GM19035 (cell line): ENCODE measurements around the gene USP10.

Experiments
- ATAC-seq: cut with Tn5 transposase; IDR thresholded peaks from one replicate; pipeline ENCODE4 v1.9.1; 2021; ENCODE audit not compliant: unreplicated experiment

Gene USP10

DNA sequence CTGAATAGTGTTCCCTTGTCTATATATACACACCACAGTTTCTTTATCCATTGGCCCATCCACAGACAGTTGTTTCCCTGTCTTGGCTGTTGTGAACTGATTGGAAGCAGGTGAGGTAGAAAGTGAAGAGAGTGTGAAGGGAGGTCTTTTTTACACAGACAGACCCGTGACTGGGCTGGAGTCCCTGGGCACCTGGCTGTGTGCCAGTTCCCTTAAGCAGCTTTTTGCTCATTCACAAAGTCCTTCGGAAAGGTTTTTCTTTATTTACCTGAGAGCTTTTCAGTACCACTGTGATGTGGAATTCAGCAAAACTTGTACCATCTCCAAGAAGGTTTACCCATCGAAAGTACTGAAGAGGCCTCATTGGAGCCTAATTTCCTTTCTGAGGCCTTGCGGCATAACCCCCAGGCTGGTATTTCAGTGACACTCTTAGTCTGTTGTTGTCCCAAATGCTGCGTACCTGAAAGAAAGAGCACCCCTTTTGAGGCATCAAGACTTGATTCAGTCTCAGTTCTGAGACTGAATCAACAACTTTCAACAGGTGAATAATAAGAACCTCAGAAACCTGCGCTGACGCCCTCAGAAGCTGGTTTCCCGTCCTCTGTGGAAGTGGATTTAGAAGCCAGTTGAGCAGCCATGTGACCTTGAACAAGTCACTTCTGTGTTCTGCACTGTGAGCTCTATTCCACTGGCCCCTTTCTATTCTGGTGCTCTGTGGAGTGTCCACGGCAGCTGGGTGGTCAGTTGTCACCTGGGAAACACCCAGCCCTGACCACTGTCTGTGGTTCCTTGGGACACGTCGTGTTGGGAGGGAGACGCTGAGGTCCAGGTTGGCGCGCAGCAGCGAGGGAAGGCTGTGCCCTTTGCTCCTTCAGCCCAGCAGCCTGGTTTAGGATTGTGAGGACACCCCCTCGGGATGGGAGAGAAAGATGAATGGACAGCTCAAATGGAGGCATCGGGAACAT is 66.1 kb downstream of the USP10 start:
- no peak for ATAC-seq

DNA sequence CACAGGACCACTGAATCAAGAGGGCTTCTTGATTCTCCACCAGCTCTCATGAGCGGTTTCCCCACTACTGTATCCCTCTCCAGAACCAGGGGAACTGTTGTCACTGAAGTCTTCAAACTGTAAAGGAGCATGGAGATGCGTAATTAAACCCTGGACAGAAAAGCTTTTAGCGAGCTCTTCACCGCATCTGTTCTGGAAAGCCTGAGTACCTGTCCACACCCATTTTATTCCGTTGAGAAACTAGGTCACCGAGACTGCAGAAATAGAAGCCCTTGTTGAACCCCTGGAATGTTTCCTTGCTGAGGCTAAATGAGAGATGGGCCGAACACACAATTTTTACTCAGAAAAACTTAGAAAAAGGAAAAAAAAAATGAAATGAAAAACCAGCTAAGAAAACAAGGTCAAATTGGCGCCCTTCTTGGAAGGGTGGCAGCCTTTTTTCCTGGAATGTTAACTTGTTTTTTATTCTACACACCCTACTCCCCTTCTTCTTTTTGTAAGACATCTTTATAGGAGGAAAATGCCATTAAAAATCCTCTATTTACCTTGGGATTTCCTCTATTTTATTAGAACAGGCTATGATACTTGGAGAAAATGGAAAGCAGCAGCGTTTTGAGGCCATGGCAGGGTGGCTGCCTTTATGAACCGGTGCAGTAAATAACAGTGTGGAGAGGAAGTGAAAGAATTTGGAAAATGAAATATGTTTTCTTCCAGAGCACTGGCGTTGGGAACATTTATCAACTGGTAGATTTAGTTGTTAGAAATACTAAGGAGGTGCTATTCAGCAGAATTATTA is 67.4 kb downstream of the USP10 start:
- no peak for ATAC-seq

DNA sequence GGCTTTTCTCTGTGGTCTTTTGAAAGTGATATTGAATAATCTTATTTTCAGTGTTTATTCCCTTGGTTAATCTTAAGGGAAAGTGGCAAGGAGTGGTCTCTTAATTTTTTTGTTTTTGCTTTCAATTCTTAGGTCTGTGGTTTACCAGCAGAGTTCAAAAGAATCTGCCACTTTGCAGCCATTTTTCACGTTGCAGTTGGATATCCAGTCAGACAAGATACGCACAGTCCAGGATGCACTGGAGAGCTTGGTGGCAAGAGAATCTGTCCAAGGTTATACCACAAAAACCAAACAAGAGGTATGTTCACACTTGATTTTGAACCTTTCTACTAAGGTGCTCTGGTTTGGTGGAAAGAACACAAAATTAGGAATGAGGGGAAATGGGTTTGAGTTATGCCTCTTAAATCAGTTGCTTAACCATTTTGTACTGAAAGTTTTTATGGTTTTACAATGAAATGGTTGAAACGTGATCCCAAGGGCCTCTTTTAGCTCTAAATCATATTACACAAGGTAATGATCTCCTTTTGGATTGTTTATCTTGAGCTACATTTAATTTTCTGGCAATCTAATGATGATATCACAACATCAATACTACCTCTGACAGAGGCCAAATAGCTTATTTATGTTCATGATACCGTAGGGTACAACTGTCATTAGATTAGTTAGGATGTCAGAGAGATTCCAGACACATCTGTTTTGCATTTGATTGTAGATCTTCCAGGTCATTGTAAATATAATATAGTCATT is 68.4 kb downstream of the USP10 start:
- ATAC-seq = no peak

DNA sequence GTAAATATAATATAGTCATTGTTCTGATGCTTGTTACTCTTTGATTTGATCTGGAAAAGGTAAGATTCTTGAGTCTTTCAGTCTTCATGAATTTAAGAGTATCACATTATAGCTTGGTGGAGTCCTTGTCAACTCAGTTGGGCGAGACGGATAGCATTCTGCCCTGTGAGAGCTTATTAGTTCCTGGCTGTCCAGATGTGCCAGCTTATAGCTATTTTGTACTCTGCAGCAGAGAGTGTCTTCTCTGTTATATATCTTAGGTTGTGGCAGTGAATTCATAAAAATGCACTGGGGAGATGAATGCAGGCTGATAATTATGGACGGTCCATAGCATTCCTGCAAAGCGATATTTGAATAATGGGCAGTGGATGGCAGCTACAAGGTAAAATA is 69.0 kb downstream of the USP10 start:
- ATAC-seq = no peak

DNA sequence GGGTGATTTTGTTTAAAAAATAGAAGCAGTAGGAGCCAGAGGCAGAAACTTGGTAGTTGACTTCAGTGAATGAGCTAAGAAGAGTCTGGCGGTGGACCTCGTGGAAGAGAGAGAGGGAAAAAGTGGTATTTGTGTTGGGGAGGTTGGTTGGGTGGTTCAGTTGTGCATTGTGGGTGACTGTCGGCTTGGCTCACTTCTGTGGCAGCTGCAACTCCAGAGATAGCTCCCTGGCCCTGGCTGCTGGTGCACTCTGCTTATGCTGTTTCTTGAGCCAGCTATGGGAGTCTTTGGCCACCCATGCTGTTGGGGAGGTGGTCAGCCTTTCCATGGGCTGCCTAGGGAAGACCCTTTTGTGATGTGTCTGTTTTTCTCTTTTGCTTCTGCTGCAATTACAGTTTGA is 69.6 kb downstream of the USP10 start:
- no peak for ATAC-seq

DNA sequence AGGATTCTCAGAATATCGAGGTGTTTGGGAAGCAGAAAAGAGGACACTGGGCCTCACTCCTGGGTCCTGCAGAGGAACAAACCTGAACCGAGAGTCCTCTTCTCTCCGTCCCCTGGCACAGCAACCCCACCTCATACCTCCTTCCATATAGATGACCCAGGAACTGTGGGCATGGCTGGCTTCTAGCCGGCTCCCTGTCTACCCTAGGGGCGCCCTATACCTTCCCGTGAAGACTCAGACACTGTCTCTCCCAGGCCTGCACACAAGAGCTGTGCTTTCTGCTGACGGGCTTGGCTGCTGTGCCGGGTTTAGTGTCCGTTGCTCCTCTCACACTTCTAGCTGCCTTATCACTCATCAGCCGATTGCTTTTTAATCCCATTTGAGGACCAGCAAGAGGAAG is 73.5 kb downstream of the USP10 start:
- no peak for ATAC-seq

DNA sequence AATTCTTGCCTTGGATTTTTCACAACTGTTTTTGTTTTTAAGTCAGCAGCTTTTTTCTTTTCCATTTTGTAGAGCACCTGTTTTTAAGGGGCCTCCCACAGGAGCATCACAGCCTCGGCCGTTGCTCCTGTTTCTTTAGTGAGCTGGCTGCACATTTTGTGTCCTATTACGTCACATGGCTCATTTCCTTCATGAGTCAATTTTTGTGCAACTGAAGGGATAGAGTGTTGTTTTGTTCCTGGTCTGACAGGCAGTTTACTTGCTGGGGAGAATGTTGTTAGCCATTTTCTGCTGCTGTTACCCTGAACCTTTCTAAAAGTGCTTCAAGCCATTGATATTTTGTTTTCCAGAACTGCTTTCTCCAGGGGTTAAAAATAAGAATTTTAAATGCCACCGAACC is 75.0 kb downstream of the USP10 start:
- no peak for ATAC-seq

DNA sequence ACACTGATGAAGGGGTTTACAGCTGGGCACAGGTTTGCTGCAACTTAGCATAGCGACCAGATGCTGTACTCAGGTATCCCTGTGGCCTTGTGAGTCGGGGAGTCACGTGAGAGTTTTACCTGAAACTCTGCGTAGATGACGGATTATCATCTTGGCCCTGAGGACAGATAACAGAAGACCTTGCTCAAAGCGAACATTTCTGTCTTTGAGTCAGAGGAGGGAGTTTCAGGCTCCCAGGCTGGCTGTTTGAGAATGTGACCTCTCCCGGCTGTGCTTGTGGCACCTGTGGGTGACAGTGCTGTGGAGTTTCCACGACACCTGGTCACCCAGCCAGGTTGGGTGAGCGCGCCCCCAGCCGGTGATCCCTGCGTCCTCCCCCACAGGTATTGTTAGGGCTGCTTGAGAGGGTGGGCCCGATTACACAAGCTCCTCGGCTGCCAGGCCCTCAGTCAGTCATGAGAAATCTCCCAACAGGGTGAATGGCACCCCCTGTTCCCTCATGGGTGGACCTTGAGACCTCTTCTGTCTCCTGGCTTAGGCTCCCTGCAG is 75.5 kb downstream of the USP10 start:
- no peak for ATAC-seq

DNA sequence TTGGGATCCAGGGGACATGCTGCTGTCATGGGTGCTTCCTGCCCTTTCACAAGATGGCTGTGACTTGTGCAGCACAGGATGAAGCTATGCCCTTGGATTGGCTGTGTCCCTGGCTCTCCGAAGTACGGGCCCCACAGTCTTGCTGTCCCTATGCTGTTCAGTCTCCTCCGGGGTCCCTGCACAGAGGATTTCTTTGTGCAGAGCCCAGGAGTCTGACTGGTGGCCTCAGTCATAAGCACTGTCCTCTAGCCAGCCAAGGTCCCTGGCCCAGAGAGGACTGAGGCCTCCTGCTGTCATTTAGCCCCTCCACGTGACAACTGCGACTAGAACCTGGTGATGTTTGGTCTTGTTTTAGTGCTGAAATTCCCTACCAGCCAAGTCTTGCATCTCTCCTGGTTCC is 77.6 kb downstream of the USP10 start:
- ATAC-seq = no peak

DNA sequence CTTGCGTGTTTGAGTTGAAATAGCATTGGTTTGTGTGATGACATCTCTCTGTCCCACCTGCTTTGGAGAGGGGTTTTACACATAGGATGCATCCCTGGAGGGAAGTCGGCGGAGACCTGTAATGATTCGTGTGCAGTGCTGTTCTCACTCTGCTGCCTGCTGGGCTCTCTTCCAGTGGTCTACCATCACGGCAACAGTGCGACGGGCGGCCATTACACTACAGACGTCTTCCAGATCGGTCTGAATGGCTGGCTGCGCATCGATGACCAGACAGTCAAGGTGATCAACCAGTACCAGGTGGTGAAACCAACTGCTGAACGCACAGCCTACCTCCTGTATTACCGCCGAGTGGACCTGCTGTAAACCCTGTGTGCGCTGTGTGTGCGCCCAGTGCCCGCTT is 78.9 kb downstream of the USP10 start:
- ATAC-seq = no peak

DNA sequence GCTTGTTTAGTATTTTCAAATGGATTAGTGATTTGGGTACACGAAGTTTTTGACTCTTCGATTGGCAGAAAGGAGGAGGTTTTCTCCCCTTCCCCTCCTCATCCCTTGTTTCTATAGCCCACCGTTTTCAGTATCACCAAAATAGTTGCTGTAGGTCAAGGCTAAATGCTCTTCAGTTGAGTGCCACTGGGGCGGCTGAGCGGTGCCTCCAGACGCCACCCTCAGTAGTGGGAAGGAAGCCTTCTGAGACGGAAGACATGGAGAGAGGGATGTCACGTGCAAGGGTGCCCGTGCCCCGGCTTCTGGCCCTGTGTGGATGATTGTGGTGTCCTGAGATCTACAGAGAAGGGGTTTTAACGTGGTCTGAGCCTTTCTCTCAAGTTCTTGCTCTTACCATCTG is 80.3 kb downstream of the USP10 start:
- no peak for ATAC-seq

DNA sequence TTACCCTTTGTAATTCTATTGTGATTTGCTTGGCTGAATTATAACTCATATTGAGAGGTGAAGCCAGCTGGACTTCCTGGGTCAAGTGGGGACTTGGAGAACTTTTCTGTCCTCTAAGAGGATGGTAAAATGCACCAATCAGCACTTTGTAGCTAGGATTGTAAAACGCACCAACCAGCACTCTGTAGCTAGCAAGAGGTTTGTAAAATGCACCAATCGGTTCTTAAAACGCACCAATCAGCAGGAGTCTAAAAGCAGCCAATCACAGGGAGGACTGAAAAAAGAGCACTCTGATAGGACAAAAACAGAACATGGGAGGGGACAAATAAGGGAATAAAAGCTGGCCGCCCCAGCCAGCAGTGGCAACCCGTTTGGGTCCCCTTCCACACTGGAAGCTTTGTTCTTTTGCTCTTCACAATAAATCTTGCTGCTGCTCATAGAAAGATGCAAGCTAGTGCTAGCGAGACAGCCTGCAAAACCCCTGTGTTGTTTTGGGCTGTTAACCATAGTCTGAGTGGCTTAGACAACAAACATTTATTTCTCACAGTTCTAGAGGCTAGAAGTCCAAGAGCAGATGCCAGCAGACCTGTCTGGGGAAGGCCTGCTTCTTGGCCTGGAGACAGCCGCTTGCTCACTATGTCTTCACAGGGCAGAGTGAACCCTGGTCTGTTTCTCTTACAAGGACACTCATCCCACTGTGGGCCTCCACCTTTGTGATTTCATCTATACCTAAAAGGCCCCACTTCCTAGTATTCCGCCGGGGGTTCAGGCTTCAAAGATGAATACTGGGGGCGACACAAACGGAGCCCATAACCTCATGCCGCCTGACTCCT is 81.0 kb downstream of the USP10 start:
- ATAC-seq = no peak

DNA sequence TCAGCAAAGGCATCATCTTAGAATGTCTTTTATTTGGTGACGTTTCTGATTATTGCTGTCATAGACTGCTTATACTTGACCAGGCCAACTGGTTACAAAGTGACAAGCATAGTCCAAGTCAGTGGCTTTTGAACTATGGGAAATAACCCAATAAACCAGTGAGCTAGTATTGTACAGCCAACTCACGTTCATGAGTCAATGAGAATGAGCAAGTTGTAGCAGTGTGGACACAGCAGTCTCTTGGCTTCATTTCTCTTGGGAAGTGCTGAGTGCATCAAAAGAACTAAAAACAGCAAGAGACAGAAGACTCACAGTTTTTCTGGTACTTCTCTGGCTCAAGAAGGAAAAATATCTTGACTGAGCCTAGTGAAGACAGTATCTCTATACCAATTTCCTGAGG is 83.0 kb downstream of the USP10 start:
- ATAC-seq = no peak

DNA sequence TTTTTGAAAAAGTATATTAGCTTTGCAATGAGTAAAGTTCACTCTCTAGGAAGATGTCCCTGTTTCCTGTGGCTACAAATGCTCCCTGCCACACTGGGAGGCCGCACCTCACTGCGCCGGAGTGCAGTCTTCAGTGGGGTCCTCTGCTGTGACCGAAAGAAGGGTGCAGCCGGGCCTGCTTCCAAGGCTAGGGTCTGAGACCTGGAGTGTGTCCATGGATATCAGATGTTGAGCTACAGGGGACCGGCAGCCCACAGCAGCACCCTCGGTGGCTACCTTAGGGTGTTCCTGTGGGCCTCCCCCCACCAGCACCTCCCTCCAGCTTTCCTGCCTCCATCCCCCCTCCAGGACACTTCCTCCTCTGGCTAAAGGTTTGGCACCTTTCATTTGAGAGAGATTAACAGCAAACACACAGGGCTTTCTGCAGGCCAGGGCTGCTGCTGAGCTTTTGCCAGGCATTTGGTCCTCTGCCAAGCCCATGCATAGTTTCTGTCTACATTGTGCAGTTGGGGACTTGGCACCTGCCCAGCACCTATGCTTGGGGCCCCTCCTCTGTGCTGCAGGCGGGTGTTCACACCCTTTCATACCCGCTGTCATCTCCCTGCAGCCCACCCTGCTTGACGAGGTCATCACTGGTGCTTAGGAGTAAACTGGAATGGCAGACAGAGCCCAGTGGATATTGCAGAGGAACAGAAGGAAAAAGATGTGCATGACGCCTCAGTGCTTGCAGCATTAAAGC is 86.2 kb downstream of the USP10 start:
- no peak for ATAC-seq

DNA sequence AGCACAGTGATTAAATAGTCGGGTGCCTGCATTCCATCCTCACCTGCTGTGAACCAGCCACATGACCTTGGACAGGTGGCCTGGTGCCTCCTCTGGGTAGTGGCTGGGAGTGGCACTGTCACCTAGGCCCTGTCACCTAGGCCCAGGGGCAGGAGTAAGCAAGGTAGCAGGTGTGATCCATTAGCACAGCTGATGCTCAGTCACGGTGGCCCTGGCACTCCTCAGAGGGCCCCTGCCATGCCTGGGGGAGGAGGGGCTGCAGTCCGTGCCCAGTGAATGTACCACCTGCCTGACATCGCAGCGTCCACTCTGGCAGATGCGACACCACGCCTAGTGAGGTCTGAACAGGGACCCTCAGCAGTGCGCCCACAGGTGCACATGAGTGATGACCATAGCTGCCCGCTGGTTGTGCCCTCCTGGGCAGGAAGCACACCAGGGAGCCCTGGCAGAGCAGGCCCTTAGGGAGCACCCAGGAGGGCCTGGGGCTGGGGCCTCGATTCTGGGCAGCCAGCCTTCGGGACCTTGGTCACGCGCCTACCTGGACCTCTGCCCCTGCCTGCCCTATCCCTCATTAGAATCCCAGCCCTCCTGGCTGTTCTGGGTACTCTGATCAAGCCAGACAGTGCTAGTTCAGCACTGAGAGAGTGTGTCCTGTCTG is 86.9 kb downstream of the USP10 start:
- ATAC-seq = no peak

DNA sequence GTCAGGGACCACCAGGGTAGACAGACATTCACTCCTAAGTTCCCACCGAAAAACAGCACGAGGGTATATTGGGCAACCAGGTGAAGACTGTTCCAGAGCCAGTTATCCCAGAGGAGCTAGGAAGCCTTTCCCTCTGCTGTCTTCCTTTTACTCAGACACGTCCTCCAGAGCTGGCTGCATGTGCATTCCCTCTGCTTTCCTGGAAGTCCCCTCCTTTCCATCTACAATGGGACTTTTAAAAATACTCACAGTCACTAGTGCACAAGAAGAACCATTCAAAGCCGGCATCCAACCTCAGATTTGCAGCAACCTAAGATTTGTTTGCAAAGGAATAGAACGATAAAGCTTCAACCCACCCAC is 87.4 kb downstream of the USP10 start:
- no peak for ATAC-seq

DNA sequence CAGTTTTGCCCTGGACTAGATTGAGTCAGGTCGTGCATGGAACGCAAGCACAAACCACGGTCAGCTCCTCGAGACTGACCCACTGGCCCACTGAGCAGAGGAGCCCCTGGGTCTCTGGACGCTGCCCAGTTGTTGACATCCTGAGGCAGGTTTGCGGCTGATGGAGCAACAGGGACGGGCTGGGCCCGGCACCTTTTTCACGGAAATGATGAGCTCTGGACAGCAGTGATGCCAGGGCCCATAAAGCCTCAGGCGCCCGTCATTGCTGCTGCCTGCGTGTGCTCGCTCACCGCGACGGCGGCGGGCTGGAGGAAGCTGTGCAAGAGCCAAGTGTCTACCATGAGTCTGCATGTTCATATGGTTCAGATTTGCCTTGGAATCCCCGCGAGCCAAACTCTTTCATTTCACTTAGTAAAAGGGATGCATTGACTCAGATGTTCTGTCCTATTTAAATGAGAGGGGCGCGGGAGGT is 89.2 kb downstream of the USP10 start:
- ATAC-seq = no peak

DNA sequence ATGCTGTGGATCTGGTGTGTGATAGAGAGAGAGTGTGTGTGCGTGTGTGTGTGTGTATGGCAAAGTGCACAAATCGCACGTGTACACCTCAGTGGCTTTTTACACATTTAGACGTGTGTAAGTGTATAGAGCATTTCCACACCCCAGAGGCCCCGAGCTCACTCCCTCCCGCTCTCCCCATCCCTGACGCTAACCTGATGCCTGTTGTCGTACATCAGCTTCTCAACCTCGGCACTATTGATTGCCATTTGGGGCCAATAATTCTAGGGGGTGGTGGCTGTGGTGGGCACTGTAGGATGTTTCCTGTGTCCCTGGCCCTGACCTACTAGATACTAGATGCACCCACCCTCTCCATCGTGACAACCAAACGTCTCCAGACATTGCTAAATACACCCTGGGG is 89.6 kb downstream of the USP10 start:
- ATAC-seq = no peak

DNA sequence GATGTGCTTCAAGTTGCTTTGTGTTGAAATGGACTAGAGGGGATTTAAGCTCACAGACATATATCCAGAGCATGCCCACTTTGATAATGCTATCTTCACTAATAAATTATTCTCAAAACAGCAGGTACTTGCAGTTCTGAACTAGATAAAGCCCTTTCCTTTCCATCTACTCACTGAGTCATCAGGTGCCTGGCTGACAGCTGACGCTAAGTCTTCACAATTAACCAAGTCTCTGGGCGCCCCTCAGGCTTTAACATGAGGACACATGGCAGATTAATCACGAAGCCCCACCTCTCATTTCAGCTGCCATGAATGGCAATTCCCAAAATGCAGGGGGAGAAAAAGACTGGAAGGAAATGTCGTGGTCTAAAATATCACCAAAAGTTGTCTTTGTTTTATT is 90.5 kb downstream of the USP10 start:
- ATAC-seq = no peak
